ENCODE measurements around the gene SAMD4B. TPM values are rescaled to one million over a fixed set of nuclear protein-coding genes. Genes with fewer than 3 reads are reported as not detected.

SAMD4B gene
- total RNA-seq, 1 experiment from 2014 or later = 164 TPM

DNA sequence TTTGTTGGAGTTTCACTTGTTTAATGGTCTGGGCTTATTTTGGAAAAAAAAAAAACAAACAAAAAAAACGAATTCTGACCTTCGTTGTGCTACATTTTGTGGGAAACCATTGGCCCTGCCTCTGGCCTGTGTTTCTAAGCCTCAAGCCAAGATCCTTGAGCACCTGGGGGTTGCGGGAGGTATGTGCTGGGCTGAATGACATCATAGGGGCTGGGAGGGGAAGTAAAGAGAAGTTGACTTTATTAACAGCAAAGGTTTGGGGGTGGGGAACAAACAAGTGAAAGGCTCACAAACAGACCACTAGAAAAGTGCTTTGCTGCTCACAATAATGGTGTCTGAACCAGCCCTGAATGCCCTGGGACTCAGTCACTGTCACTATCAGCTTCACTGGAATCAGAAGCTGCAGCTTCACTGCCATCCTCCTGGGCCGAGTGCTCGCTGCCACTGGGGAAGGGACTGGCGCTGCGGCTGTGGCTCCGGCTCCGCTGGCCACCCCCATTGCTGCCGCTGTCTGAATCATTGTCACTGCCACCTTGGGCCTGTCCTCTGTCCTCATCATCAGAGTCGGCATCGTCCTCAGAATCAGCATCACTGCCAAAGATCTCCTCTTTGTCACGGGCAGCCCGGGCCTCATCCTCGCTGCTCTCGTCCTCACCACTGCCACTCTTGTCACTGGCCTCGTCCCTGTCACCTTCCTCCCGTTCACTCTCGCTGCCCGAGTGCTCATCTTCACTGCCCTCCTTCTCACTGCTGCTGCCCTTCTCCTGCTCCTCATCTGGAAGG lies 43.6 kb downstream of the SAMD4B start:
- DNase-seq (ENCODE audit: low spot score) (no peak), ATAC-seq (no peak)
- ChIA-PET POLR2A (interaction anchor here (1.2 kb wide), 1 partner anchor 50 kb away, joined by 3 read pairs; the partner anchor contains the start of gene RPS16), CTCF (interaction anchor here (0.7 kb wide), 1 partner anchor 12 kb away, joined by 4 read pairs; no protein-coding TSS in a partner anchor)
- Mint-ChIP-seq H3K27me3 (ENCODE audit: low read depth) (no peaks in the 10 kb centered on the region; the same call in 1 of the 2 replicates), H3K36me3 (peaks cover 67% of the 10 kb centered on the region), H3K9me3 (no peaks in the 10 kb centered on the region), H3K27ac (peak overlapping the region; percentile 60; the same call in 1 of the 2 replicates), H3K4me3 (no peak overlapping the region), H3K4me1 (peaks cover 13% of the 10 kb centered on the region)
- TF ChIP-seq ZNF138 (CRISPR knock-in tag; conservative IDR thresholded peaks at IDR 0.05) (no peak), JUN (CRISPR knock-in tag; IDR thresholded peaks at IDR 0.05) (no peak), TEAD1 (CRISPR knock-in tag; IDR thresholded peaks at IDR 0.05) (no peak), OVOL2 (CRISPR knock-in tag; IDR thresholded peaks at IDR 0.05; ENCODE audit: borderline replicate concordance) (no peak), SP1 (CRISPR knock-in tag; conservative IDR thresholded peaks at IDR 0.05) (no peak), FOXK1 (CRISPR knock-in tag; IDR thresholded peaks at IDR 0.05) (no peak), KAT7 (CRISPR knock-in tag; IDR thresholded peaks at IDR 0.05; ENCODE audit: borderline replicate concordance) (no peak), CREB1 (CRISPR knock-in tag; IDR thresholded peaks at IDR 0.05) (no peak), NR2C2 (CRISPR knock-in tag; IDR thresholded peaks at IDR 0.05) (no peak)
- TF ChIP-seq, protein P1, sequence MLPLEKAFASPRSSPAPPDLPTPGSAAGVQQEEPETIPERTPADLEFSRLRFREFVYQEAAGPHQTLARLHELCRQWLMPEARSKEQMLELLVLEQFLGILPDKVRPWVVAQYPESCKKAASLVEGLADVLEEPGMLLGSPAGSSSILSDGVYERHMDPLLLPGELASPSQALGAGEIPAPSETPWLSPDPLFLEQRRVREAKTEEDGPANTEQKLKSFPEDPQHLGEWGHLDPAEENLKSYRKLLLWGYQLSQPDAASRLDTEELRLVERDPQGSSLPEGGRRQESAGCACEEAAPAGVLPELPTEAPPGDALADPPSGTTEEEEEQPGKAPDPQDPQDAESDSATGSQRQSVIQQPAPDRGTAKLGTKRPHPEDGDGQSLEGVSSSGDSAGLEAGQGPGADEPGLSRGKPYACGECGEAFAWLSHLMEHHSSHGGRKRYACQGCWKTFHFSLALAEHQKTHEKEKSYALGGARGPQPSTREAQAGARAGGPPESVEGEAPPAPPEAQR (CRISPR knock-in tag; IDR thresholded peaks at IDR 0.05) = no peak

GRCh38 chr19:39386557-39386956 lies 44.3 kb downstream of the SAMD4B start:
- Mint-ChIP-seq H3K36me3 (peaks cover 63% of the 10 kb centered on the region), H3K4me3 (no peak overlapping the region), H3K9me3 (no peaks in the 10 kb centered on the region), H3K27me3 (ENCODE audit: low read depth) (no peaks in the 10 kb centered on the region; the same call in 1 of the 2 replicates), H3K27ac (0 out of 2 replicates have a peak overlapping the region, but pooled peaks have one; percentile 19), H3K4me1 (peaks cover 16% of the 10 kb centered on the region)
- no peak for ATAC-seq
- ChIA-PET POLR2A (no interaction called here), CTCF (no interaction called here)
- DNase-seq (ENCODE audit: low spot score) = no peak
- TF ChIP-seq ATF2 (CRISPR knock-in tag; IDR thresholded peaks at IDR 0.05; ENCODE audit: borderline replicate concordance, low read depth) = no peak
- TF ChIP-seq, protein P2, sequence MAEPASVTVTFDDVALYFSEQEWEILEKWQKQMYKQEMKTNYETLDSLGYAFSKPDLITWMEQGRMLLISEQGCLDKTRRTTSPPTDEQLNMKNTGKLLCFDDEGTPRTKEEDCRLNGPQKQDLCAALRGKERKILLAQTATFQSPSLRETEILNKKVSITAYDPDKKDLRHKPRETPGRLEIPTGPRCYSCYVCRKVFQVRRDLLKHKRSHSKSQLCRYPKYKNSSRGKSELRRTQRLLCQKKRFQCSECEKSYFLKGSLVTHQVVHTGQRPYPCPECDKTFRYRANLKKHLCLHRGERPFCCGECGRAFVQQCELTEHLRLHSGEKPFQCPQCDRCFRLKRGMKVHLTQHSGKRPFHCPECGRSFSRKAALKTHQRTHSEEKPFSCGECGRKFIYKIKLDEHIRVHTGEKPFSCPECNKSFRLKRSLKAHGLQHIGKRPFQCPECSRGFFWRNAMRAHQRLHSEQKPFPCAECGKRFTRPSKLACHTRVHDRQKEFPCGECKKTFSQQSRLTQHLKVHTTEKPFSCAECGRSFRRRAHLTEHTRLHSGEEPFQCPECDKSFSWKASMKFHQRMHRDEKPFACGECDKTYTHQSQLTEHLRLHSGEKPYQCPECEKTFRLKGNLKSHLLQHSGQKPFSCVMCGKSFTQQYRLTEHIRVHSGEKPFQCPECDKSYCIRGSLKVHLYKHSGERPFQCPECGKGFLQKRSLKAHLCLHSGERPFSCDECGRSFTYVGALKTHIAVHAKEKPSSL (CRISPR knock-in tag; conservative IDR thresholded peaks at IDR 0.05) = no peak
- TF ChIP-seq, protein P3, sequence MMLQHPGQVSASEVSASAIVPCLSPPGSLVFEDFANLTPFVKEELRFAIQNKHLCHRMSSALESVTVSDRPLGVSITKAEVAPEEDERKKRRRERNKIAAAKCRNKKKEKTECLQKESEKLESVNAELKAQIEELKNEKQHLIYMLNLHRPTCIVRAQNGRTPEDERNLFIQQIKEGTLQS (CRISPR knock-in tag; conservative IDR thresholded peaks at IDR 0.05) = no peak
- no peak for TF ChIP-seq IRF1 (CRISPR knock-in tag; IDR thresholded peaks at IDR 0.05)
- TF ChIP-seq IRF2 (CRISPR knock-in tag; IDR thresholded peaks at IDR 0.05; ENCODE audit: borderline replicate concordance, low read depth) = no peak

- ChIA-PET POLR2A (no interaction called here), CTCF (no interaction called here)
- Mint-ChIP-seq H3K9me3 (no peaks in the 10 kb centered on the region), H3K4me3 (peak overlapping the region; percentile 32; the same call in 1 of the 2 replicates), H3K27me3 (ENCODE audit: low read depth) (no peaks in the 10 kb centered on the region; the same call in 1 of the 2 replicates), H3K4me1 (peaks cover 22% of the 10 kb centered on the region), H3K36me3 (peaks cover 50% of the 10 kb centered on the region), H3K27ac (0 out of 2 replicates have a peak overlapping the region, but pooled peaks have one; percentile 64)
- no peak for DNase-seq (ENCODE audit: low spot score)
- ATAC-seq = no peak
- TF ChIP-seq EMX1 (CRISPR knock-in tag; IDR thresholded peaks at IDR 0.05) (no peak), NFYB (CRISPR knock-in tag; conservative IDR thresholded peaks at IDR 0.05; ENCODE audit: low read depth) (no peak), E2F1 (CRISPR knock-in tag; IDR thresholded peaks at IDR 0.05) (no peak), ESRRA (CRISPR knock-in tag; IDR thresholded peaks at IDR 0.05; ENCODE audit: borderline replicate concordance) (no peak), MAX (CRISPR knock-in tag; IDR thresholded peaks at IDR 0.05) (no peak)
- TF ChIP-seq, protein P1 (CRISPR knock-in tag; IDR thresholded peaks at IDR 0.05) = no peak
These were observed 46.4 kb downstream of the SAMD4B start for GRCh38 chr19:39388657-39389056.

Measured in WTC11 (cell line).